A204.1 (cell line): ENCODE measurements around the gene SLC25A25.
"Not testable (repeated sequence)": the region's sequence is repeated elsewhere in the genome, so short reads cannot be mapped to it uniquely, and the experiment has no call there.

Experiments
- FAIRE-seq: peaks from 2 replicates; lab custom pipeline; 2012; peaks lifted over from hg19 to GRCh38; lab: Jason Lieb, UNC

SLC25A25 gene

GRCh38 chr9:128067645-128068385, at the start of gene SLC25A25:
SLC25A25 (plus strand) TSS chr9:128068232; CDS start chr9:128068320, 88 bp downstream.
- peak; percentile 92 for FAIRE-seq

GRCh38 chr9:128020692-128021091, 47.3 kb upstream of the SLC25A25 start:
- no peak for FAIRE-seq

DNA sequence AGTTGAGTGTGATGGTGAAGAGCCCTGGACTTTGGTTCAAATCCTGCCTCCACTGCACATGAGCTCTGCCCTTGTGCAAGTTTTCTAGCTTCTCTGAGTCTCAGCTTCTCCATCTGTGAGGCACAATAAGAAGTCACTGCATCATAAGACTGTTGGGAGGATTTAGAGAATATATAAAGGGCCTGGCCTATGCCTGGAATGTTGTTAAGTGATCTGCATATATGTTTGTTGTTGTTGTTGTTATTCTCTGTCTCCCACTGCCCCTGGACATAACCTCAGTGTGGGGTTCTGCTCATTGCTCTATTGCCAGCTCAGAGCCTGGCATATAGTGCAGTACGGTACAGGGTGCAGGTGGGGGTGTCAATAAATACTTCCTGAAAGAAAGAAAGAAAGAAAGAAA, 46.9 kb upstream of the SLC25A25 start:
- FAIRE-seq: no peak

DNA sequence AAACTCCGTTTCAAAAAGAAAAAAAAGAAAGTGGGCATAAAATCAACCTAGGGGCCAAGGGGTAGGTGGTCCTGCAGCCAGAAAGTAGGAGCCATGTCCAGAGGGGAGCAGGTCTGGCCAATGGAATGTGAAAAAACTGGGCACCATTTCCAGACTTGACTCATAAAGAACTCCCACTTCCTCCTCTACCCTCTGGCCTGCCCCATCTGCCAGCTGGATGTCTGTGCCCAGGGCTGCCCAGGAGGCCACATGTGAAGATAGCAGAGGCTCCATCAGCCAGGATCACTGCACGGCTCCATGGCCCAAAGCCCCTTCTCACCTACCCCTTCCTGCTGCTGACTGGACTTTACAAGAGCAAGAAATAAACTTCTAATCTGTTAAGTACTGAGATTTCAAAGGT, 45.1 kb upstream of the SLC25A25 start:
- FAIRE-seq: no peak

DNA sequence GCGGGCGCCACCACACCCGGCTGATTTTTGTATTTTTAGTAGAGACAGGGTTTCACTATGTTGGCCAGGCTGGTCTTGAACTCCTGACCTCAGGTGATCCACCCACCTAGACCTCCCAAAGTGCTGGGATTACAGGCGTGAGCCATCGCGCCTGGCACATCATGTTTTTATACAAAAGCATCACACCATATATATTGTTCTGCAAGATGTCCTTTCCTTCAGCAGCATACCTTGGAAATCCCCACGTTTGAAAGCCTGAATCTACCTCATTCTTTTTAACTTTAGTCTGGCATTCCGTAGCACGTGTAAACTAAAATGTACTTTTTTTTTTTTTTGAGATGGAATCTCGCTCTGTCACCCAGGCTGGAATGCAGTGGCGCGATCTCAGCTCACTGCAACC, 44.4 kb upstream of the SLC25A25 start:
- not testable (repeated sequence) for FAIRE-seq

DNA sequence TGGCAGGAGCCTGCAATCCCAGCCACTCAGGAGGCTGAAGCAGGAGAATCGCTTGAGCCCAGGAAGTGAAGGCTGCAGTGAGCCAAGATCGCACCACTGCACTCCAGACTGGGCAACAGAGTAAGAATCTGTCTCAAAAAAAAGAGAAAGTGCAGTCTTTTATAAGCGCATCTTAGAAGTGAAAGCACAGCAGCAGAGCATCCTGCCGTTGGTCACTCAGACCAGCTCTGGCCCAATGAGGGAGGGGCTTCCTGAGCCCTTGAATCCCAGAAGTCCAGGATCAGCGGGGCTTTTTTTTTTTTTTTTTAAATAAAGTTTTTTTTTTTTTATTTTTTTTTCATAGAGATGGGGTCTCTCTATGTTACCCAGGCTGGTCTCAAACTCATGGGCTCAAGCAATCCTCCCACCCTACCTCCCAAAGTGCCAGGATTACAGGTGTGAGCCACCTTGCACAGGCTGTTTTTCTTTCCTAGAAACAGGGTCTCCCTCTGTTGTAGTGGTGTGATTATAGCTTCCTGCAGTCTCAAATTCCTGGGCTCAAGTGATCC, 43.2 kb upstream of the SLC25A25 start:
- FAIRE-seq: no peak

DNA sequence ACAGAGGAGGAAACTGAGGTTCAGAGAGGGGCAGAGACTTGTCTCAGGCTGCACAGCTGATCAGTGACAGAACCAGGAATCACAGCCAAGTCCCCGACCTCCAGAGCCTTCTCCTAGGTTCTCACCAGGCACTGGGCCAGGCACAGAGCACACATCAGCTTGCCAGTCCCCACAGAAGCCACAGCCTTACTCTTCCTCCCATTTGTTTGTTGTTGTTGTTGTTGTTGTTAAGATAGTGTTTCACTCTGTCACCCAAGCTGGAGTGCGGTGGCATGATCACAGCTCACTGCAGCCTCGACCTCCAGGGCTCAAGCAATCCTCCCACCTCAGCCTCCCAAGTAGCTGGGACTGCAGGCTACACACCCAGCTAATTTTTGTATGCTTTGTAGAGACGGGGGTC, 42.3 kb upstream of the SLC25A25 start:
- FAIRE-seq: no peak

DNA sequence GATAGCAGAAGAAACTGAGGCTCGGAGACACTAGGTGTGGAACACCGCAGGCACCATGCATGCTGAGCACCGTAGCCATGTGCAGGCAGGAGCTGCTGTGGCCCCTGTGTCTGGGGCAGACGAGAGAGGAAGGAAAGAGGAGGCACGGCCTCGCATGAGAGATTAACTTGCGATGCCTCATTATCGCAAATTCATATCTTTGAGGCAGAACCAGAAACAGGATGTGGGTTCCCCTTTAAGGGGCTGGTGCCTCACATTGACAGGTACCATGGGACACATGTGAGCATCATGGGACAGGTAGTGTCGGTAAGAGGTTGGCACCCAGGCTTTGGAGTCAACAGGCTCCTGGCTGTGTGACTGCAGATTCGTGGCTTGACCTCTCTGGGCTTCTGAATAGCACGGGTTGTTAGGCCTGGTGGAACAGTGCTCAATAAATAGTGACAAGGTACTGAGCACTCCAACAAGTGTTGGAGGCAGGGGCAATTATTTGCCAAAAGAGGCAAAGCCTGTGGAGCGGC, 41.7 kb upstream of the SLC25A25 start:
- no peak for FAIRE-seq

DNA sequence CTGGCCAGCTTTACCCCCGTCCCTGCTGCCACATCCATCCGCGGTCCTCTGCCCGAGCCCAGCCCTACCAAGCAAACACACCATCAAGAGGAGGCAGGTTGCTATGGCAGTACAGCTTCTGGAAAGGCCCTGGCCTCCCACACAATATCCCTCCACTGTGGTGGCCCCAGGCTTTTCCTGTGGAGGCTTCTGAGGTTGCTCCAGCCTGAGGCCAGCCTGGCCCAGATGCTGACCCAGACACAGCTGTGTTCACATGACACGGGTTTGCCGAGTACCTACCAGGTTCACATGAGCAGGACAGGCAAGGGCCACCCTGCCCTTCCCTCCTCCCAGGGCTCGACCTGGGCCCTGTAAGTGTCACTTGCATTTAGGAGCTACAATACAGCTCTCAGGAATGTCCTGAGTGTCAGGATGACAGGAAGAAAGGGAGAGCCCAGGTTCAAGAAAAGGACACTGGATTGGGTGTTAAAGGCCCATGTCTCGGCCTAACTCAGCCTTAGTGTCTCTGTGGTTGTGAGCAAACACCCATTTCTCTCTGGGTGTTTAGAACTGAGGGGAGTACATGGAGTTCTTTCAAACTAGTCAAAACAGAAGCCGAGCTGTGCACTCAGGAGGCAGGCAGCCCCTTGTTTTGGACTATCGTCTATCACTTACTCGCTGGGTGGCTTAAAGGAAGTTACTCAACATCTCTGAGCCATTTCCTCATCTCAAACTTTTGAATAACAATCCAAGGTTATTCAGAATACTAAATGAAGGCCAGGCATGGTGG, 41.1 kb upstream of the SLC25A25 start:
- FAIRE-seq: no peak

DNA sequence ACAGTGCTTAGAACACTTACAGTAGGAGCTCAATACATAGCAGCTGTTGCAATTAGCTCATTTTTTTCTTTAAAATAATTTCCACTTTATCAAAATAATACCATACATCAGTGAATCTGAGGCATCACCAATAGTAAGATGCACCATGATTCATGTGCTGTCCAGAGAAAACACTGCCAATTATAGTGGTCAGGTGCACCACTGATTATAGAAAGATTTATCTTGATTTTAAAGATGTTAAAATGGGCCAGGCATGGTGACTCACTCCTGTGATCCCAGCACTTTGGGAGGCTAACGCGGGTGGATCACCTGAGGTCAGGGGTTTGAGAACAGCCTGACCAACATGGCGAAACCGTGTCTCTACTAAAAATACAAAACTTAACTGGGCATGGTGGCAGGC, 40.3 kb upstream of the SLC25A25 start:
- no peak for FAIRE-seq

GRCh38 chr9:128033609-128034008, 34.4 kb upstream of the SLC25A25 start:
- no peak for FAIRE-seq

- no peak for FAIRE-seq
Observed at GRCh38 chr9:128034821-128035652, 33.0 kb upstream of the SLC25A25 start.

DNA sequence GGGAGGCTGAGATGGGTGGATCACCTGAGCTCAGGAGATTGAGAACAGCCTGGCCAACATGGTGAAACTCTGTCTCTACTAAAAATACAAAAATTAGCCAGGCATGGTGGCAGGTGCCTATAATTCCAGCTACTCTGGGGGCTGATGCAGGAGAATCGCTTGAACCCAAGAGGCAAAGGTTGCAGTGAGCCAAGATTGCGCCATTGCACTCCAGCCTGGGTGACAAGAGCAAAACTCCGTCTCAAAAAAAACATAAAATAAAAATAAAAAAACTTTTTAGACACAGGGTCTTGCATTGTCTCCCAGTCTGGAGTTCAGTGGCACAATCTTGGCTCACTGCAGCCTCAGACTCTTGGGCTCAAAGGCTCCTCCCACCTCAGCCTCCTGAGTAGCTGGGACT, 31.5 kb upstream of the SLC25A25 start:
- FAIRE-seq: not testable (repeated sequence)

GRCh38 chr9:128040783-128041182, 27.2 kb upstream of the SLC25A25 start:
- FAIRE-seq: not testable (repeated sequence)

- FAIRE-seq: no peak
Observed at GRCh38 chr9:128042043-128042442, 26.0 kb upstream of the SLC25A25 start.

GRCh38 chr9:128043467-128043868, 24.6 kb upstream of the SLC25A25 start:
- no peak for FAIRE-seq

DNA sequence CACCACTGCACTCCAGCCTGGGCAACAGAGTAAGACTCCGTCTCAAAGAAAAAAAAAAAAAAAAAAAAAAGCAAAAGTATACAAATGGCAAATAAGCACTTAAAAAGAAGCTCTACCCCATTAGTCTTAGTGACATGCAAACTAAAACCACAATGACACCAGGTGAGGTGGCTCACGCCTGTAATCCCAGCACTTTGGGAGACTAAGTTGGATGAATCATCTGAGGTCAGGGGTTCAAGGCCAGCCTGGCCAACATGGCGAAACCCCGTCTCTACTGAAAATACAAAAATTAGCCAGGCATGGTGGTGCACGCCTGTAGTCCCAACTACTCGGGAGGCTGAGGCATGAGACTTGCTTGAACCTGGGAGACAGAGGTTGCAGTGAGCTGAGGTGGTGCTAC, 22.6 kb upstream of the SLC25A25 start:
- FAIRE-seq: not testable (repeated sequence)

GRCh38 chr9:128045831-128046230, 22.2 kb upstream of the SLC25A25 start:
- FAIRE-seq: no peak

DNA sequence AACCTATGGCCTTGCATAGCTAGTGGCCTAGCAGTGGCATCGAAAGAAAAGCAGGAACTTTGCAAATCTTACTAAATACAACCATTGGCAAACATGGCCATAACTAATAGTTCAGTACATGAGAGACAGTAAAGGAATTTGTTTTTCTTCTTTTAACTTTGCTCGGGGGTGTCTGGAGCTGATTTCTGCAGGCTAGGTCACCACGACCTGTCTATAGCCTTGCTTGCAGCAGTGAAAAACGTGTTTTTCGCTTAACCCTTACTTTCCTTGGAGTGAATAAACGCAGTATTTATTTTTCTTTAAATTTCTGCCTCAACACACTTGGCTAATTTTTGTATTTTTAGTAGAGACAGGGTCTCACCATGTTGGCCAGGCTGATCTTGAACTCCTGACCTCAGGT, 20.8 kb upstream of the SLC25A25 start:
- no peak for FAIRE-seq

DNA sequence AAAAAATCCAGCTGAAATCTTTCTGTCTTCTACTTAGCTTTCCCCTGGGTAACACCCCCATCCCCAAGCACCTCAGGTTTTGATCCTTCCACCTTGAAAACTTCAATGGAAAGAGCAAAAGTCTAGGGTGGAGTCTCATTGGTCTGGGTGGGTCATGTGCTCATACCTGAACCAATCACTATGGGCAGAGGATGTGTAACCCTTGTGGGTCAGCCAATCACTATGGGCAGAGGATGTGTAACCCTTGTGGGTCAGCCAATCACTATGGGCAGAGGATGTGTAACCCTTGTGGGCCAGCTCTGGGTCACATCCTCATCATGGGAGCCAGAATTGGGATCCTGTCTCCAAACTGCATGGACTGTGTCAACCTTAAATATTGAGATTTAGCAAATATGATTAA, 19.4 kb upstream of the SLC25A25 start:
- FAIRE-seq: no peak

- FAIRE-seq: no peak
Observed at GRCh38 chr9:128049843-128050242, 18.2 kb upstream of the SLC25A25 start.
